A549 (cell line): ENCODE data around the gene PDE4D. TPM values are rescaled to one million over a fixed set of nuclear protein-coding genes. Genes with fewer than 3 reads are reported as not detected.
A peak's percentile ranks its signal among the peaks of the same experiment; 100 is the strongest.

Experiments
- ATAC-seq, 2 experiments: fragments of 200-7000 bp in 1 of 2; fragments of >200 bp in 1 of 2; cut with Nextera tagmentation in 1 of 2; cut with Tn5 transposase in 1 of 2; 3 replicates each; pipeline versions ENCODE4 v1.8.0 to v1.9.1; 2018 to 2020; ENCODE audit warnings: mild to moderate bottlenecking in 1 of 2, moderate library complexity in 1 of 2
- CTCF ChIA-PET: fragments of 300-600 bp; sonication (Branson Sonifier 250); formaldehyde crosslinking; extraction: SDS; loops from one replicate; lab custom pipeline; 2021; ENCODE audit warnings: antibody characterized with exemption, inconsistent platforms; lab: Yijun Ruan, JAX
- POLR2A ChIA-PET: fragments of 350-600 bp; formaldehyde crosslinking; extraction: SDS; loops from one replicate; lab custom pipeline; 2021; ENCODE audit warnings: antibody characterized with exemption, inconsistent platforms; lab: Yijun Ruan, JAX
- DNase-seq, 2 experiments: peaks; one replicate each; pipeline versions ENCODE4 v3.0.0 to v3.0.0-alpha.2; 2011 to 2016; ENCODE audit warnings: low read depth in 1 of 2, low spot score in 1 of 2
- FAIRE-seq: peaks from 2 replicates; lab custom pipeline; 2011; peaks lifted over from hg19 to GRCh38; lab: Jason Lieb, UNC
- H3K27ac ChIP-seq, 2 experiments: fragments of >200 bp; sonication (Bioruptor Twin); formaldehyde crosslinking; 3 replicates each; pipeline ENCODE4 v1.5.1; 2016 to 2017
- H3K4me1 ChIP-seq: fragments of >200 bp; sonication (Bioruptor Twin); formaldehyde crosslinking; 3 replicates; pipeline ENCODE4 v1.6.1; 2016
- H3K4me2 ChIP-seq: fragments of >200 bp; sonication (Bioruptor Twin); formaldehyde crosslinking; 3 replicates; pipeline ENCODE4 v1.6.1; 2016
- H3K4me3 ChIP-seq: fragments of >200 bp; sonication (Bioruptor Twin); formaldehyde crosslinking; 3 replicates; pipeline ENCODE4 v1.5.1; 2016
- H3K9me3 ChIP-seq: fragments of >200 bp; sonication (Bioruptor Twin); formaldehyde crosslinking; 3 replicates; pipeline ENCODE4 v1.6.1; 2016
- CBX2 ChIP-seq: fragments of 200-600 bp; sonication (generic); IDR thresholded peaks from 2 replicates; pipeline ENCODE4 v1.6.1; 2016; ENCODE audit warnings: low read depth, mild to moderate bottlenecking, borderline replicate concordance
- CHD2 ChIP-seq: fragments of 150-350 bp; IDR thresholded peaks from 2 replicates; pipeline ENCODE4 v1.6.1; 2014; ENCODE audit warnings: low read length; ENCODE audit not compliant: partially characterized antibody
- EP300 ChIP-seq, 2 experiments: fragments of >200 bp; sonication (Bioruptor Twin); formaldehyde crosslinking; IDR thresholded peaks; 2 replicates in 1 of 2; 3 replicates in 1 of 2; pipeline ENCODE4 v1.6.1; 2016 to 2017
- ESRRA ChIP-seq: fragments of 150-350 bp; IDR thresholded peaks from 2 replicates; pipeline ENCODE4 v1.6.1; 2014; ENCODE audit warnings: mild to moderate bottlenecking, low read length, borderline replicate concordance
- FOSB ChIP-seq: fragments of 250-450 bp; sonication (Bioruptor Pico); IDR thresholded peaks from 2 replicates; pipeline ENCODE4 v1.5.0; 2020; ENCODE audit warnings: mild to moderate bottlenecking, moderate library complexity
- GATA3 ChIP-seq: IDR thresholded peaks from 2 replicates; pipeline ENCODE4 v1.6.1; 2012; ENCODE audit warnings: borderline replicate concordance
- HDAC2 ChIP-seq: fragments of 200-600 bp; sonication (generic); IDR thresholded peaks from 2 replicates; pipeline ENCODE4 v1.6.1; 2016
- HMGXB4 ChIP-seq: fragments of 250-450 bp; sonication (Bioruptor Pico); IDR thresholded peaks from 2 replicates; pipeline ENCODE4 v1.5.0; 2021; ENCODE audit warnings: mild to moderate bottlenecking, moderate library complexity, borderline replicate concordance
- KDM1A ChIP-seq: fragments of 200-600 bp; sonication (generic); IDR thresholded peaks from 2 replicates; pipeline ENCODE4 v1.6.1; 2016; ENCODE audit warnings: low read depth, mild to moderate bottlenecking
- MYC ChIP-seq: IDR thresholded peaks from 2 replicates; pipeline ENCODE4 v1.6.1; 2012; ENCODE audit warnings: mild to moderate bottlenecking, inconsistent platforms, low read length, improper control_type of control experiment, borderline replicate concordance
- POLR2A ChIP-seq: IDR thresholded peaks from 2 replicates; pipeline ENCODE4 v1.6.1; 2012; ENCODE audit warnings: mild to moderate bottlenecking, low read length
- POLR2AphosphoS2 ChIP-seq: conservative IDR thresholded peaks from 2 replicates; pipeline ENCODE4 v1.6.1; 2012; ENCODE audit warnings: low read length, improper control_type of control experiment, inconsistent platforms
- RAD21 ChIP-seq, 2 experiments: fragments of >200 bp in 1 of 2; sonication (Bioruptor Twin) in 1 of 2; formaldehyde crosslinking in 1 of 2; IDR thresholded peaks in 1 of 2; conservative IDR thresholded peaks in 1 of 2; 2 replicates in 1 of 2; 3 replicates in 1 of 2; pipeline ENCODE4 v1.6.1; 2012 to 2018; ENCODE audit warnings: inconsistent platforms in 1 of 2
- RARB ChIP-seq: fragments of 250-450 bp; sonication (Bioruptor Pico); IDR thresholded peaks from 2 replicates; pipeline ENCODE4 v1.8.0; 2021; ENCODE audit warnings: mild to moderate bottlenecking, moderate library complexity
- SREBF2 ChIP-seq: fragments of 450-650 bp; IDR thresholded peaks from 2 replicates; pipeline ENCODE4 v1.6.1; 2014; ENCODE audit warnings: mild to moderate bottlenecking, moderate library complexity
- TP53 ChIP-seq: fragments of 250-450 bp; sonication (Bioruptor Pico); IDR thresholded peaks from 2 replicates; pipeline ENCODE4 v1.5.0; 2021; ENCODE audit warnings: mild to moderate bottlenecking, moderate library complexity
- ZFP36 ChIP-seq: fragments of 450-650 bp; IDR thresholded peaks from 2 replicates; pipeline ENCODE4 v1.6.1; 2014; ENCODE audit warnings: borderline replicate concordance; ENCODE audit not compliant: partially characterized antibody
- WGBS: methylation state at CpG from one replicate; pipeline ENCODE4 v1.1.6; 2017; ENCODE audit errors: missing lambda C conversion rate; 5-methylcytosine and 5-hydroxymethylcytosine counted together
- polyA plus RNA-seq, 4 experiments: library from polyadenylated mRNA; depleted of rRNA in 3 of 4; stranded (reverse); fragments of >200 nt; fragmentation: RNase III in 1 of 4; extraction: RNeasy Plus Mini Kit Qiagen cat#74134 plus additional on column Dnase treatment in 1 of 4; gene quantifications; 2 replicates in 3 of 4; 3 replicates in 1 of 4; pipeline ENCODE4 v1.2.3, GENCODE V29; 2011 to 2017
- TF ChIP-seq, protein P1 (sequence below): fragments of 150-350 bp; IDR thresholded peaks from 2 replicates; pipeline ENCODE4 v1.6.1; 2014; ENCODE audit warnings: low read depth, mild to moderate bottlenecking, low read length

The PDE4D gene
- polyA plus RNA-seq, 2 of the 4 experiments (the other 2 are of a cell fraction) = 74.0 to 213 TPM

GRCh38 chr5:59542306-59542705, 351.2 kb downstream of the PDE4D start:
- CTCF ChIA-PET = no interaction called here
- TF ChIP-seq POLR2A = no peak
- TF ChIP-seq, all 56 proteins: peak for 0
- DNase-seq (no peak), FAIRE-seq (no peak), ATAC-seq (no peak)
- no peak overlapping the region for H3K4me3 ChIP-seq
- H3K4me2 ChIP-seq = peak overlapping the region; percentile 56
- H3K9me3 ChIP-seq = no peaks in the 10 kb centered on the region
- peak overlapping the region; percentile 93 to 97 for H3K27ac ChIP-seq
- H3K4me1 ChIP-seq = peaks cover 100% of the 10 kb centered on the region
- POLR2A ChIA-PET = interaction anchor here (1.5 kb wide), 1 partner anchor 41 kb away, joined by 5 read pairs; no protein-coding TSS in a partner anchor

DNA sequence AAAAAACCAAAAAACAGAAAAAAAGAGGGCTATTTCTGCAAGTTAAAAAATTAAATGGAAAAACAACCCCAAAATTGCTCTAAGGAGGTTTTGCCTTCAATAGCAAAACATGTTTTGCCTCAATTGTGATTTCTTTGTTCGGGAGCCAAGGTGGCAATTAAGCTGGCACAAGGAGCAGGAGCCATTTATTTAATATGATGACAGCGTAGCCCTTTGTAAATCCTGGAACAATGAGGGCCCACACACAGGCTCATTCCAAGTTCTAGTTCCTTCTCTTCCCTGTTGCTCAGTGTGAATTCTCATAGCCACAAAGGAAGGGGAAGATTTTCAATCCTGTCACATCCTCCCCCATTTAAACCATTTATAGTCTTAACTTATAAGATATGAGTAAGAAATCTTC, 353.2 kb downstream of the PDE4D start:
- Histone ChIP-seq H3K4me3 (no peak overlapping the region), H3K4me2 (peak overlapping the region; percentile 56), H3K27ac (peak overlapping the region; percentile 93 to 97), H3K4me1 (peaks cover 97% of the 10 kb centered on the region), H3K9me3 (no peaks in the 10 kb centered on the region)
- no peak for DNase-seq
- WGBS = 37% methylated on average over 2 of the region's 2 CpGs
- peak; percentile 15 to 29; a peak in 2 of 5 replicates for TF ChIP-seq EP300 (IDR thresholded peaks at IDR 0.05)
- 0 out of 5 replicates have a peak, but pooled peaks of 1 of the 2 experiments have one; percentile 10 for TF ChIP-seq RAD21 (conservative IDR thresholded peaks at IDR 0.05 in 1 of 2, IDR thresholded peaks at IDR 0.05 in 1 of 2)
- TF ChIP-seq ESRRA = no peak
- TF ChIP-seq MYC = no peak
- TF ChIP-seq TP53 (CRISPR knock-in tag) = no peak
- peak; percentile 30; the same call in 1 of the 2 replicates for TF ChIP-seq GATA3
- no peak for ATAC-seq
- CTCF ChIA-PET = no interaction called here
- peak; percentile 61 for FAIRE-seq
- POLR2A ChIA-PET = no interaction called here

DNA sequence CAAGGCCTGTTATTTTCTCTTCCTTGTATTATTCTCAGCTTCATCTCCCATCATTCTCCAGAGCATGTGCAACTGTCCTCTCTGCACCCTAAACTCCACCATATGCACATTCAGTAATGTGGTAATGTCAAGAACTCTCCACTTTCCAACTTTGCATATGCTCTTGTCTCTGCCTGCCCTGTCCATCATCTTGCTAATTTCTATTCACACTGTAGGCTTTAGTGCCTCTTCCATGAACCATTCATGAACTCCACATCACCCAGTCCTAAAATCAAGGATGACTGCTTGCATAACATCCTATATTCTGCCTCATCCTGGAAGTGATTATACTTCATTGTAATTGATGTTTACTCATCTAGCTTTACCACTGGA, 354.8 kb downstream of the PDE4D start:
- no peak overlapping the region for H3K4me3 ChIP-seq
- FAIRE-seq (peak; percentile 23), DNase-seq (no peak), ATAC-seq (no peak)
- peaks cover 97% of the 10 kb centered on the region for H3K4me1 ChIP-seq
- ChIA-PET POLR2A (no interaction called here), CTCF (no interaction called here)
- H3K9me3 ChIP-seq = no peaks in the 10 kb centered on the region
- TF ChIP-seq CBX2 (no peak), TP53 (CRISPR knock-in tag) (no peak), RARB (CRISPR knock-in tag) (no peak), POLR2A (no peak), ZFP36 (no peak), CHD2 (no peak), HDAC2 (no peak), POLR2AphosphoS2 (no peak), KDM1A (no peak), RAD21 (conservative IDR thresholded peaks at IDR 0.05 in 1 of 2, IDR thresholded peaks at IDR 0.05 in 1 of 2) (no peak)
- H3K27ac ChIP-seq = peak overlapping the region; percentile 53 to 97
- peak overlapping the region; percentile 22 for H3K4me2 ChIP-seq

- CTCF ChIA-PET = no interaction called here
- no peak for FAIRE-seq
These were observed 355.4 kb downstream of the PDE4D start for GRCh38 chr5:59537961-59538749.

More at GRCh38 chr5:59537961-59538749, 355.4 kb downstream of the PDE4D start:
- Histone ChIP-seq H3K4me3 (no peak overlapping the region), H3K9me3 (no peaks in the 10 kb centered on the region), H3K27ac (peak overlapping the region; percentile 53 to 97), H3K4me2 (peak overlapping the region; percentile 22; the same call in 1 of the 3 replicates), H3K4me1 (peaks cover 97% of the 10 kb centered on the region)
- POLR2A ChIA-PET = no interaction called here
- 94% methylated on average over 6 of the region's 6 CpGs for WGBS
- TF ChIP-seq HMGXB4 (no peak), FOSB (CRISPR knock-in tag) (no peak), SREBF2 (no peak), RARB (CRISPR knock-in tag) (no peak), GATA3 (no peak), POLR2A (no peak)
- TF ChIP-seq, protein P1, sequence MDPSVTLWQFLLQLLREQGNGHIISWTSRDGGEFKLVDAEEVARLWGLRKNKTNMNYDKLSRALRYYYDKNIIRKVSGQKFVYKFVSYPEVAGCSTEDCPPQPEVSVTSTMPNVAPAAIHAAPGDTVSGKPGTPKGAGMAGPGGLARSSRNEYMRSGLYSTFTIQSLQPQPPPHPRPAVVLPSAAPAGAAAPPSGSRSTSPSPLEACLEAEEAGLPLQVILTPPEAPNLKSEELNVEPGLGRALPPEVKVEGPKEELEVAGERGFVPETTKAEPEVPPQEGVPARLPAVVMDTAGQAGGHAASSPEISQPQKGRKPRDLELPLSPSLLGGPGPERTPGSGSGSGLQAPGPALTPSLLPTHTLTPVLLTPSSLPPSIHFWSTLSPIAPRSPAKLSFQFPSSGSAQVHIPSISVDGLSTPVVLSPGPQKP = no peak
- DNase-seq (no peak), ATAC-seq (no peak)
